Osteocyte (in vitro differentiated cells): Measurements from ENCODE around the gene HSD11B1. TPM values are rescaled to one million over a fixed set of nuclear protein-coding genes. Genes with fewer than 3 reads are reported as not detected.

Experiments
- DNase-seq: peaks from one replicate; pipeline ENCODE4 v3.0.0; 2021; ENCODE audit warnings: mixed read lengths; ENCODE audit not compliant: unreplicated experiment; ENCODE audit errors: extremely low spot score
- H3K27ac Mint-ChIP-seq: one replicate; pipeline ENCODE4 v1.8.0; 2021; ENCODE audit warnings: mild to moderate bottlenecking, mixed read lengths; ENCODE audit not compliant: unreplicated experiment
- H3K27me3 Mint-ChIP-seq: one replicate; pipeline ENCODE4 v1.8.0; 2021; ENCODE audit warnings: mixed read lengths; ENCODE audit not compliant: unreplicated experiment
- H3K36me3 Mint-ChIP-seq: one replicate; pipeline ENCODE4 v1.8.0; 2021; ENCODE audit warnings: mixed read lengths; ENCODE audit not compliant: unreplicated experiment
- H3K4me1 Mint-ChIP-seq: one replicate; pipeline ENCODE4 v1.8.0; 2021; ENCODE audit warnings: mixed read lengths; ENCODE audit not compliant: unreplicated experiment
- H3K4me3 Mint-ChIP-seq: one replicate; pipeline ENCODE4 v1.8.0; 2021; ENCODE audit warnings: mild to moderate bottlenecking, moderate library complexity, mixed read lengths; ENCODE audit not compliant: unreplicated experiment
- H3K9me3 Mint-ChIP-seq: one replicate; pipeline ENCODE4 v1.8.0; 2021; ENCODE audit warnings: mixed read lengths; ENCODE audit not compliant: unreplicated experiment
- total RNA-seq: library from RNA; stranded (reverse); gene quantifications from 2 replicates; pipeline ENCODE4 v1.2.1, GENCODE V29; 2021
- TF ChIP-seq, protein P1 (sequence below): fragments of 200-600 bp; sonication (generic); IDR thresholded peaks from 2 replicates; pipeline ENCODE4 v1.5.0; 2021; ENCODE audit warnings: antibody characterized with exemption, mild to moderate bottlenecking, moderate library complexity

HSD11B1 gene
- total RNA-seq, 1 donor from 2014 or later = not detected

DNA sequence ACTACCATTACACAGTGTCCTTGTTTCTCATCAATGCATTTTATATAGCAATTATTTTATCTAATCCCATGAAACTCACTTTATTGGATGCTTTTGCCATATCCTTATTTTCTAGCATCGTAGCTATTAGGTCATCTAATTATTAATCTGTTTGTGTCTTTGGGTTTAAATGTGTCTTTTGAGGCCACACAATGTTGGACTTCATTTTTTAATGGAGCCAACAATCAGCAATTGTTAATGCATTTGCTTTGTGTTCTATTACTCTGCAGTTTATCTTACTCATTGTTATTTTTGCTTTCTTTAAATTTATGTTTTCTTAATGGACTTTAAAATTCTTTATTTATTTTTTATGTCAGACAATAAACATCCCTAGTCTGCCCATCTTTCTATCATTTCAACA is 1.8 kb upstream of the HSD11B1 start:
- peaks cover 70% of the 10 kb centered on the region for H3K27me3 Mint-ChIP-seq
- no peaks in the 10 kb centered on the region for H3K4me1 Mint-ChIP-seq
- no peak overlapping the region for H3K27ac Mint-ChIP-seq
- TF ChIP-seq, protein P1, sequence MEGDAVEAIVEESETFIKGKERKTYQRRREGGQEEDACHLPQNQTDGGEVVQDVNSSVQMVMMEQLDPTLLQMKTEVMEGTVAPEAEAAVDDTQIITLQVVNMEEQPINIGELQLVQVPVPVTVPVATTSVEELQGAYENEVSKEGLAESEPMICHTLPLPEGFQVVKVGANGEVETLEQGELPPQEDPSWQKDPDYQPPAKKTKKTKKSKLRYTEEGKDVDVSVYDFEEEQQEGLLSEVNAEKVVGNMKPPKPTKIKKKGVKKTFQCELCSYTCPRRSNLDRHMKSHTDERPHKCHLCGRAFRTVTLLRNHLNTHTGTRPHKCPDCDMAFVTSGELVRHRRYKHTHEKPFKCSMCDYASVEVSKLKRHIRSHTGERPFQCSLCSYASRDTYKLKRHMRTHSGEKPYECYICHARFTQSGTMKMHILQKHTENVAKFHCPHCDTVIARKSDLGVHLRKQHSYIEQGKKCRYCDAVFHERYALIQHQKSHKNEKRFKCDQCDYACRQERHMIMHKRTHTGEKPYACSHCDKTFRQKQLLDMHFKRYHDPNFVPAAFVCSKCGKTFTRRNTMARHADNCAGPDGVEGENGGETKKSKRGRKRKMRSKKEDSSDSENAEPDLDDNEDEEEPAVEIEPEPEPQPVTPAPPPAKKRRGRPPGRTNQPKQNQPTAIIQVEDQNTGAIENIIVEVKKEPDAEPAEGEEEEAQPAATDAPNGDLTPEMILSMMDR = no peak
- no peaks in the 10 kb centered on the region for H3K36me3 Mint-ChIP-seq
- H3K4me3 Mint-ChIP-seq = no peak overlapping the region
- H3K9me3 Mint-ChIP-seq = no peaks in the 10 kb centered on the region
- DNase-seq = no peak

DNA sequence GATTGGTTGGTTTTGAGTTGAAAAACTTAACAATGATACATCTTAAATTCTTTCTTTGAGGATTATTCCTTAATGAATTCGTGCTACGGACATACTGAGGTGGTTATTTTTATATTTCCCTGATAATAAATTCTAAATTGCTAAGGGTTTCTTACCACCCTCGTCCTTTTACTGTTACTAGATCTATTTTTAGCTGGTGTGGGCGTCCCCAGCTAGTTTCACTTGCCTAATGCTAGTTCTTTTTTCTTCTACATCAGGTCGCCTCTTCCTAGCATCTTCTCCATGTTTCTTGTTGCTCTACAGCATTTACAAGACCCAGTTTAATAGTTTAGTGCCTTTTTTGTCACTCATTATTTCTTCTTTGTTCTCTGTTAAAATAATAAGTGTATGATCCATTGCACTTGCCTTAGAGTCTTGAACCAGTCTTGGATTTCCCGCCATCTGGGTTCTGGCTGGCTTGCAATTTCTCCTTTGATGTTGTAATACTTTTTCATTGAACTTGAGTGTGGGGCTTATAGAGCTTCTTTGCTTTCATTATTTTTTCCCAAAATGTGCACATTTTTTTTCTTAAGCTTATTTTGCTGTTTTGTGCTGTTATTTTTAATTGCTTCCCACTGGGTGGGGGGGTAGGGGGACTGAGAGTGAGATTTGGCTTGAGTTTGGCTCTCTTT is 677 bp upstream of the HSD11B1 start:
- H3K27me3 Mint-ChIP-seq = peaks cover 68% of the 10 kb centered on the region
- no peak for DNase-seq
- no peak overlapping the region for H3K4me3 Mint-ChIP-seq
- H3K27ac Mint-ChIP-seq = no peak overlapping the region
- no peaks in the 10 kb centered on the region for H3K4me1 Mint-ChIP-seq
- TF ChIP-seq, protein P1 = no peak
- no peaks in the 10 kb centered on the region for H3K36me3 Mint-ChIP-seq
- H3K9me3 Mint-ChIP-seq = no peaks in the 10 kb centered on the region

DNA sequence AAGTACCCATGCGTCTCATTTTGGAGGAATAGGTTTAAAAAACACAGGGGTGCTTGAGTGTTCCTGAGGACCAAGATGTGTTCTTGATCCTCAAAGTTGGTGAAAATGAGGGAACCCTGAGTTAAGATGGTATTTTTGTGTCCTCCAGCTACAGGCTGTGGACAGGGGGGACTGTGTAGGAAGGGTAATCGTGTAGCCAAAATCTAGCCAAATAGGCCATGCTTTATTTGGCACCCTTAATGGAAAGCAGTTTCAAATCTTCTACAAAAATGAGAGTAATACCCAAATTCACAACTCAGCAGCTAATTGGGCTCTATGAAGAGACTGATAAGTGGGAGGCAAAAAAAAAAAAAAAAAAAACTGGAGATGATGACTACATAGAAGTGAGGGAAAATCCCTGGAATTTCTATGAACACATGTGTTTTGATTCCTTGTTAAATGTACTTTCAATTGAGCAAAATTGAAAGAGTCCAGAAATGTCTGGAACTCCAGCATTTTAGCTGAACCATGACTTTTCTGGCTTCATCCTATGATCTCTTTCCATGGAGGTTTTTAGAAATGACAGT is 470 bp downstream of the HSD11B1 start:
- H3K27me3 Mint-ChIP-seq = peaks cover 71% of the 10 kb centered on the region
- no peak for DNase-seq
- H3K4me1 Mint-ChIP-seq = no peaks in the 10 kb centered on the region
- no peaks in the 10 kb centered on the region for H3K36me3 Mint-ChIP-seq
- TF ChIP-seq, protein P1 = no peak
- no peaks in the 10 kb centered on the region for H3K9me3 Mint-ChIP-seq
- no peak overlapping the region for H3K4me3 Mint-ChIP-seq
- H3K27ac Mint-ChIP-seq = no peak overlapping the region

DNA sequence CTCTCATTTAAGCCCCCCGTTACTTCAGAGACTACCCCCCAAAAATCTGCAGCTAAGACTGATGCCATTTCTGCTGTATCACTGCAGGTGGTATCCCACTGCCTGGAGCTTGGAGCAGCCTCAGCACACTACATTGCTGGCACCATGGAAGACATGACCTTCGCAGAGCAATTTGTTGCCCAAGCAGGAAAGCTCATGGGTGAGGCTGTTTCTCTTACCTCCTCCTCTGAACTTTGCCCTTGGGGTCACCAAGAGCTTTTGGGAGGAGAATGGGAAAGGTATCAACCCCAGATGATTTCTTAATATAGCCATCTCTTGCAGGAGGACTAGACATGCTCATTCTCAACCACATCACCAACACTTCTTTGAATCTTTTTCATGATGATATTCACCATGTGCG is 2.0 kb downstream of the HSD11B1 start:
- H3K4me3 Mint-ChIP-seq = no peak overlapping the region
- no peaks in the 10 kb centered on the region for H3K4me1 Mint-ChIP-seq

DNA sequence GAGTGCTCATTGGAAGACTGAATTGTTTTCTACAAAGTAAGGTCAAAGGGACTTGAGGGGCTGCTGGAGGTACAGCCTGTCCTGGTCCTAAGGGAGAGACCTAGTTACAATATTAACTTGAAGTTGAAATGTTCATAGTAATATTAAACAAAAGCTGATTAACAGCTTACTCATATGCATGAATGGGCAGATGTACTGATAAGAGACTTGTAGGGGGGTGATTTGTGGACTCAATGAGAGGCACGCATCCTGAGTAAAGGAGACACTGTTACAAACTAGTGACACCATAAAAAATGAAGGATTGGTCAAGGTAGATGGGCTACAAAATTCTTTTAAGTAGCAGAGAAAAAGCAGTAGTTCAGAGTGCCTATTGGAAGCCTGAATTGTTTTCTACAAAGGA is 2.7 kb downstream of the HSD11B1 start:
- TF ChIP-seq, protein P1 = no peak
- H3K36me3 Mint-ChIP-seq = no peaks in the 10 kb centered on the region

More for the DNA sequence above, 2.0 kb downstream of the HSD11B1 start:
- H3K9me3 Mint-ChIP-seq = no peaks in the 10 kb centered on the region
- H3K36me3 Mint-ChIP-seq = no peaks in the 10 kb centered on the region
- no peak for DNase-seq
- H3K27me3 Mint-ChIP-seq = peaks cover 69% of the 10 kb centered on the region
- TF ChIP-seq, protein P1 = no peak
- H3K27ac Mint-ChIP-seq = no peak overlapping the region

More for the DNA sequence above, 2.7 kb downstream of the HSD11B1 start:
- no peaks in the 10 kb centered on the region for H3K4me1 Mint-ChIP-seq
- H3K4me3 Mint-ChIP-seq = no peak overlapping the region
- no peak for DNase-seq
- no peak overlapping the region for H3K27ac Mint-ChIP-seq
- H3K9me3 Mint-ChIP-seq = no peaks in the 10 kb centered on the region
- peaks cover 67% of the 10 kb centered on the region for H3K27me3 Mint-ChIP-seq
